HEK293T (cell line): ENCODE results near the gene ITGB1.

Source experiments
- ARNT ChIP-seq: fragments of 450-650 bp; IDR thresholded peaks from 2 replicates; pipeline ENCODE4 v1.6.1; 2017; ENCODE audit warnings: mild to moderate bottlenecking
- BHLHE40 ChIP-seq: fragments of 450-650 bp; IDR thresholded peaks from 2 replicates; pipeline ENCODE4 v1.6.1; 2016; ENCODE audit warnings: mild to moderate bottlenecking, moderate library complexity, borderline replicate concordance
- ELF4 ChIP-seq: fragments of 450-650 bp; IDR thresholded peaks from 2 replicates; pipeline ENCODE4 v1.6.1; 2017; ENCODE audit warnings: antibody characterized with exemption
- FOXA1 ChIP-seq: fragments of 450-650 bp; IDR thresholded peaks from 2 replicates; pipeline ENCODE4 v1.6.1; 2016; ENCODE audit warnings: mild to moderate bottlenecking
- FOXM1 ChIP-seq: fragments of 450-650 bp; IDR thresholded peaks from 2 replicates; pipeline ENCODE4 v1.6.1; 2017; ENCODE audit warnings: mild to moderate bottlenecking, borderline replicate concordance
- L3MBTL2 ChIP-seq: fragments of 450-650 bp; conservative IDR thresholded peaks from 2 replicates; pipeline ENCODE4 v1.6.1; 2016; ENCODE audit warnings: mild to moderate bottlenecking
- NFRKB ChIP-seq: fragments of 450-650 bp; IDR thresholded peaks from 2 replicates; pipeline ENCODE4 v1.6.1; 2016; ENCODE audit warnings: mild to moderate bottlenecking, moderate library complexity
- SP1 ChIP-seq: fragments of 450-650 bp; IDR thresholded peaks from 2 replicates; pipeline ENCODE4 v1.6.1; 2017
- SUZ12 ChIP-seq: fragments of 450-650 bp; IDR thresholded peaks from 2 replicates; pipeline ENCODE4 v1.6.1; 2016; ENCODE audit warnings: mild to moderate bottlenecking
- TARDBP ChIP-seq: fragments of 450-650 bp; IDR thresholded peaks from 2 replicates; pipeline ENCODE4 v1.6.1; 2016
- ZNF384 ChIP-seq: fragments of 450-650 bp; IDR thresholded peaks from 2 replicates; pipeline ENCODE4 v1.6.1; 2016
- TF ChIP-seq, protein P1 (sequence below): fragments of 450-650 bp; IDR thresholded peaks from 2 replicates; pipeline ENCODE4 v1.6.1; 2016

DNA sequence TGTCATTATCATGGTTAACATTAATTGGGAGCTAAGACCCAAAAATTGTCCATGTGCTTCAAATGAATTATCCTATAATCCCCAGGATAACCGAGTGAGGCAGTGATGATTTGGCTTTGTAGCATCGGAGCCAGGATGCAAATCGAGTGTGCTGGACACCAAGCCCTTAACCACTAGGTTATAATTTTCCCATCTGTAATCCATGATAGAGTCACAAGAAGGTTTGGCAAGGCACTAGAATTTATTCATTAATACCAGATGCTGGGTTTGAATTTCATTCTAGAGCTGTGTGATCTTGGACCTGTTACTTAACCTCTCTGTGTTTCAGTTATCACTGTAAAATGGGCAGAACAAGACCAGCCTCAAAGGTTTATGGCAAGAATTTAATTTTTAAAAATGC is 21.0 kb upstream of the ITGB1 start:
- TF ChIP-seq SP1 (no peak), FOXA1 (no peak), SUZ12 (no peak), BHLHE40 (no peak), L3MBTL2 (no peak), ARNT (no peak), ZNF384 (no peak), TARDBP (no peak), NFRKB (no peak), ELF4 (no peak), FOXM1 (no peak)
- TF ChIP-seq, protein P1, sequence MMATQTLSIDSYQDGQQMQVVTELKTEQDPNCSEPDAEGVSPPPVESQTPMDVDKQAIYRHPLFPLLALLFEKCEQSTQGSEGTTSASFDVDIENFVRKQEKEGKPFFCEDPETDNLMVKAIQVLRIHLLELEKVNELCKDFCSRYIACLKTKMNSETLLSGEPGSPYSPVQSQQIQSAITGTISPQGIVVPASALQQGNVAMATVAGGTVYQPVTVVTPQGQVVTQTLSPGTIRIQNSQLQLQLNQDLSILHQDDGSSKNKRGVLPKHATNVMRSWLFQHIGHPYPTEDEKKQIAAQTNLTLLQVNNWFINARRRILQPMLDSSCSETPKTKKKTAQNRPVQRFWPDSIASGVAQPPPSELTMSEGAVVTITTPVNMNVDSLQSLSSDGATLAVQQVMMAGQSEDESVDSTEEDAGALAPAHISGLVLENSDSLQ: no peak
